Measurements from ENCODE around the gene MCOLN2. TPM values are rescaled to one million over a fixed set of nuclear protein-coding genes. Genes with fewer than 3 reads are reported as not detected.
"Not testable (repeated sequence)": the region's sequence is repeated elsewhere in the genome, so short reads cannot be mapped to it uniquely, and the experiment has no call there.

MCOLN2 gene
- 0.13 TPM for total RNA-seq
- long read RNA-seq, partial matches to known transcripts, result 0 of 1 reads
- long read RNA-seq, other reads (novel, unspliced or antisense), result 1 of 1 reads

DNA sequence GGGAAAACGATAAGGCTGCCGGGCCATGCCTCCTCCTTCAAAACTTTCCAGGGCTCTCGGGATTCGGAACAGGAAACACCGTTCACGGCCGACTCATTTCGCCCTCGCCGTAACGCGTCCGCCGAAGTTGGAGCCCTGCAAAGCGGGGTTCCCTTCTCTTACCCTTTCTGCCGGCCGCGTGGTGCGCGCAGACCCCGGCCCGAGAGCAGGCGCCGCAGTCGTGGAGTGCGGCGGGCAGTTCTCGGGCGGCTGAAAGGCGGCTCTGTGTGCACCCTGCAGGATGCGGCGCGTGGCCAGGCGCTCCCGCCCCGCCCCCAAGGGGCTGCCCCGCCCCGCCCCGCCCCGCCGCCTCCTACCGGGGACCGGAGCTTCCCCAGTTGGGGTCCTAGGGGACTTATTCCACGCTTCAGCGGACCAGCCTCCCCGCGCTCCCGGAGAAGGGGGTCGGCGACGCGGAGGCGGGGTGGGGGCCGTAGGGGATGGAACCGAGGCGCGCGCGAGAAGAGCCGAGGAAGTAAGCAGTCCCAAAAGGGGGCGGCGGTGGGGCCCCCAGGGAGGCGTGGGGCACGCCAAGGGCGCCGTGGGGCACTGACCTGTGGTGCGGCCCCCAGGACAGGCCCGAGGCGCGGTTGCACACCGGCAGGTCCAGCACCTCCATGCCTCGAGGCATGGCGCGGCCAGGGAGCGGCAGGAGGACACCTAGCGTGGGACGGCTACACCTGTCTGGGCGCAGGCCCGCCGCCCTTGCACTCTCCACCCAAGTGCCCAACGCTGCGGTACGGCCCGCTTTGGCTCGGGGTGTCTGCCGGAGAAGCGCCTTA, at the start of gene MCOLN2:
Gene MCOLN2 (minus strand): TSS at position 268 of the 821 bp plus-strand sequence. CDS start 241 bp downstream, at position 27.
- intact Hi-C loops (cut with DNase I), result no loop called here

DNA sequence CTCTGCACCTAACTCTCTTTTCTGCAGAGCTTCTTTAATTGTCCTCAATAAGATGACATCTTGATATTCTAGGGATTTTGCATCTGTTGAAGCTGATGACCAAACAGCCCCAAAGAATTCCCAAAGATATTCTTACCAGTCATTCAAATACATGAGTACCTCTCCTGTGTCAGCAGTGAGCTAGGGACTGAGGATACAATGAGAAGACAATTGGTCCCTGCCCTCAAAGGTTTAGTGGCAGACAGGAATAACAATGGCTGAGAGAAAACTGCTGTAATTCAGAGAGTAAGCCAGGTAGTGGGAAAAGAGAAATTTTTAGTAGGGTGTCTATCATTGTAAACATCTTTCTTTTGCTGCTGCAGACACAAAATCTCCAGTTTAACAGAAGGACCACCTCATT, 45.5 kb upstream of the MCOLN2 start:
- intact Hi-C loops (cut with DNase I), result no loop called here
- no peak for DNase-seq (ENCODE audit: low spot score)

More for the DNA sequence above, at the start of gene MCOLN2:
- DNase-seq (ENCODE audit: low spot score), result no peak

GRCh38 chr1:85041793-85042192, 44.9 kb upstream of the MCOLN2 start:
- DNase-seq (ENCODE audit: low spot score), result no peak
- intact Hi-C loops (cut with DNase I), result no loop called here

GRCh38 chr1:85033221-85033620, 36.3 kb upstream of the MCOLN2 start:
- no peak for DNase-seq (ENCODE audit: low spot score)
- intact Hi-C loops (cut with DNase I), result no loop called here

DNA sequence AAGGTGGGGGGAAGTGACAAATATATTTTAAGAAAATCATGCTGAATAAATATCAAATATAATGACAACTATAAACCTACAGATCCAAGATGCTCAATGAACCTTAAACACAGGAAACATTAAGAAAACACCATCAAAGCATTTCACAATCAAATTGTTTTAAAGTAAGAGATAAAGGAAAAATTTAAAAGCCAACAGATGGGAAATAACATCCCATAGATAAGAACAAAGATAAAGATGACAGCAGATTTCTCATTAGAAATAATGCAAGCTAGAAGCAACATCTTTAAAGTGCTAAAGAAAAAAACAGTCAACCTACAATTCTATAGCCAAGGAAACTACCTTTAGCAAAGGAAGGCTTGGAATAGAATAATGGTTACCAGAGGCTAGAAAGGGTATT, 33.6 kb upstream of the MCOLN2 start:
- intact Hi-C loops (cut with DNase I), result no loop called here
- no peak for DNase-seq (ENCODE audit: low spot score)

- DNase-seq (ENCODE audit: low spot score), result no peak
- intact Hi-C loops (cut with DNase I), result no loop called here
Measured at GRCh38 chr1:85028151-85028550, 31.2 kb upstream of the MCOLN2 start.

- intact Hi-C loops (cut with DNase I), result loop anchor here (2.0 kb wide), 1 partner anchor 83 kb away; no protein-coding TSS in a partner anchor
- DNase-seq (ENCODE audit: low spot score), result no peak
Measured at GRCh38 chr1:85027242-85027983, 30.5 kb upstream of the MCOLN2 start.

DNA sequence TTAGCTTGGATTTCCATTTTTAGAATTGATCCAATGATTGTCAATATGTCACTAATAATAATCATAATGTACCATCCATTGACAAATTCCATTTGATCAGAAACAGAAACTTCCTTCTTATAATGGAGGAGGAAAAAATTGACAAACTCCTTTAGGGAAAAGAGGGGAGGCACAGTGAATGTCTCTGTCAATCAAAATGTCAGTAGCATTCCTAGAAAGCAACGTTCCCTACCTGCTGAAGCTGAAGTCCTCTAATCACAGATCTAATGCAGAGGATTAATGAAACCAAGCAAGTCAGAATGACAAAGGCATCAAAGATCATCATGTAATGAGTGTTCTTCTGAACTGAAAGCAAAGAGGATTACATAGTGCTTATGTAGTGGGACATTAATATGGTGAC, 29.0 kb upstream of the MCOLN2 start:
- intact Hi-C loops (cut with DNase I), result loop anchor here (2.0 kb wide), 1 partner anchor 81 kb away; no protein-coding TSS in a partner anchor
- no peak for DNase-seq (ENCODE audit: low spot score)

DNA sequence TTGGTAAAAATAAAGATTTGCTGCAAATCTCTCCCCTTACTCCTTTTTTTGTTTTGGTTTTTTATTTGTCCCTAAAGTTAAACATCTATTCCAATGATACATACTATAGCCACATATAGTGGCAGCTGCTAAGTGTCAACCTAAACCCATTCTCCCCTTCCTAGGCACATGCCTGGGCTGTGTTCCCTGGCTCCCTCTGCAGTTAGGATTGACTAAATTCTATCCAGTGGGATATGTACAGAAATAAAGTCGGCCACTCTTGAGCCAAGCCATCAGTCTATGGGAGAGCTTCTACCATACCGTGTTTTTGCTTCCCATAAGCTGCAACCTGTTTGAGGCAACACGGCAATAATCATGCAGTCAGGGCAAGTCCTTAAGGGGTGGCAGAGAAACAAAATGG, 27.8 kb upstream of the MCOLN2 start:
- DNase-seq (ENCODE audit: low spot score), result no peak
- intact Hi-C loops (cut with DNase I), result no loop called here

DNA sequence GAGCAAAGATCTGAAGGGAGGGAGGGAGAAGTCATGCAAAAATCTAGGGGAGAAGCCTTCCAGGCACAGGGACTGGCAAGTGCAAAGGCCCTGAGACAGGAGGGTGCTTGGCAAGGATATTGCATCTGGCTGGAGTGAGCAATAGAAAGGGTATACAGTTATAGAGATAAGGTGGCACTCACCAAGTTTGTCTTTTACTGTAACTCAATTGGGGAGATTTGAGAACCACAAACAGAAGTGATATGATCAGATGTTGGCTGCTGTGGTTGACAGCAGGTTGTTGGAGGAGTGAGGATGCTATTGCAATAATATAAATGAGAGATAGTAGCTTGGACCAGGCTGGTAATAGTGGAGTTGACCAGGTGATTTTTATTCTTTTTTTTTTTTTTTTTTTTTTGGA, 25.8 kb upstream of the MCOLN2 start:
- intact Hi-C loops (cut with DNase I), result no loop called here
- DNase-seq (ENCODE audit: low spot score), result no peak

DNA sequence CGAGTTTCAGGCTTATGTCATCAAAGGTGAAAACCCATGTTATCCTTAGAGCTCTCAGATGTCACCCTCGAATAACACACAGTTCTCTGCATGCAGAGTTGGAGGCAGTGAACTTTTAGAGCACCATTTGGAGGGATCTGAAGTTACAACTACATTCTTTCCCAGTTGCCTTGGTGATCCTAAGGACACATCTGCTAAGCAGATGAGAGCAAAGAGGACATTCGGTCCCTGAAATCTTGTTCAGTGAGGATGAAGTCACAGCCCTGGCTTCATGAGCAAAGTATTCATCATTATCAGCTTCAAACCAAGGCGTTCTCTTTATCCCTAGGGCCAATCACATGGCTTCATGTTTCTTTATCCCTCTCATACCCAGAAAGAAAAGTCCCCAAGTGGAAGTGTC, 23.1 kb upstream of the MCOLN2 start:
- intact Hi-C loops (cut with DNase I), result no loop called here
- DNase-seq (ENCODE audit: low spot score), result no peak

DNA sequence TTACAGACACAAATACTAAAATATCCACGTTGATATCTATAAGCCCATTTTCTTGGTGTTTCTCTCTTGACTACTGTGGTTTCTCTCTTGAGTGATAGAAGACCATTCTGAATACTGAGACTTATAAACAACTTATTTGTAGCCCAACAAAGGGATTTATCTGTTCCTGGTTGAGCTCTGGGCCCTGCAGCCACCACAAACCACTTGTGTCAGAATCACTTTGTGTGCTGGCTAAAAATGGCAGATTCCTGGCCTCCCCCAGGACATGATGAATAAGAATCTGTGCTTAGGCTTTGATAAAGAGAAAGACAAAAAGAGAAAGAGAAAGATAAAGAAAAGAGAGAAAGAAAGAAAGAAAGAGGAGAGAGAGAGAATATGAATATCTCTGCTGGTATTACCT, 18.9 kb upstream of the MCOLN2 start:
- no peak for DNase-seq (ENCODE audit: low spot score)
- intact Hi-C loops (cut with DNase I), result no loop called here

- DNase-seq (ENCODE audit: low spot score); intact Hi-C loops (cut with DNase I): not testable (repeated sequence)
Measured at GRCh38 chr1:85005641-85006040, 8.7 kb upstream of the MCOLN2 start.

GRCh38 chr1:85001742-85002141, 4.8 kb upstream of the MCOLN2 start:
- intact Hi-C loops (cut with DNase I), result no loop called here
- DNase-seq (ENCODE audit: low spot score), result no peak

DNA sequence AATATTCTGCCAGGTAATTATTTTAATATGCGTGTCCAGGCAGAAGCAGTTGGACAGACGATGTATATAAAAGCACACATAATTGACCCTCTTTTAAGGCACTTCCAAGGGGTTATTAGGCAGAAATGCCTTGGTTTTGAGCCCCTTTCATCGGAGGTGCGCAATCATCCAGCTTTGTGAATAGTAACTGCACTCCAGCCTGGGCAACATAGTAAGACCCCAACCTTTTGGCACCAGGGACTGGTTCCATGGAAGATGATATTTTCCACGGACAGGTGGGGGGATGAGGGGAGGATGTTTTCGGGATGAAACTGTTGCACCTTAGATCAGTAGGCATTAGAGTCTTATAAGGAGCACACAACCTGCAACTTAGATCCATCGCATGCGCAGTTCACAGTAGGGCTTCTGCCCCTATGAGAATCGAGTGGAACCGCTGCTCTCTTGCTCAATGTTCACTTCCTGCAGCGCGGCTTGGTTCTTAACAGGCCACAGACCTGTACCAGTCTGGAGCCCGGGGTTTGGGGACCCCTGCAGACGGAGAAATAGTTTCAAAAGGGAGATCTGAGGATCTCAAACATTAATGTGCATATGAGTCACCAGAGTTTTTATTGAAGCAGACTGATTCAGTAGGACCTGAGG, 1.8 kb upstream of the MCOLN2 start:
- intact Hi-C loops (cut with DNase I), result no loop called here

DNA sequence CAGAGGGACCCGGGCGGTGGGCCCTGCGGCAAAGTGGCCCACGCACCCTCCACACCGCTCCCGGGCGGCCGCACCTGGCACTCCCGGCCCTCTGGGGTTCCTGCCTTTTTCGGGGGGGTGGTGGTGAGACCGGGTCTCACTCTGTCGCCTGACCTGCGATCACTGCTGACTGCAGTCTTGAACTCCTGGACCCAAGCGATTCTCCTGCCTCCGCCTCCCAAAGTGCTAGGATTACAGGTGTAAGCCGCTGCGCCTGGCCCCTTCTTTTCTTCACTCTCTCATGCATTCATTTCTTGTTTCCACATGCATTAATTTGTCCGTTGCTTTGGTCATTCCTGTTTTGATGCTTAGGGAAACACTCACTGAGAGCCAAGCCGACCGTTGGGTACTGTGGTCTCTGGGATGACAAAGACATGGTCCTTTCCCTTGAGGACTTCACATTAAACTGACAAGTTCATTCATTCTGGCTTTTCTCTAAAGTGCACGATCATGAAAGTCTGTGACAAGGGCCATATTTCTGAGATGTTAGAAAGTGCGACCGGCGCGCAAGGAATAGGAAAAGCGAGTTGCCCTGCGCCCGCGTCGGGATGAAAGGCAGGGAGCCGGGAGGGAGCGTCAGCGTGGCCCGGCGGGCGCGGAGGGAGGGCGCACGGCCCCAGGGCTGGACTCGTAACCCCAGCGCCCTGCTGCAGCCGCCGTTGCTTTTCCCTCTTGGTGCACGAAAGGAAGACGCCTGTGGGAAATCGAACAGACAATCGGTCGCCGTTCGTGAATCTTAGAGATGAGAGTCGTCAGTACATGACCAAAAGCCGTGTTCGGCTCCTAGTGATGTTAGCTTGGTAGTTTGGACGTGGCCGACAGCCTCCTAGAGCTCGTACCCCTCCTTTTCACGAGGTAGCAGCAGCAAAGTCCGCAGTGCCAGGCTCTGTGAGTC, 1.0 kb upstream of the MCOLN2 start:
- intact Hi-C loops (cut with DNase I), result no loop called here
- no peak for DNase-seq (ENCODE audit: low spot score)

More for the DNA sequence above, 1.8 kb upstream of the MCOLN2 start:
- DNase-seq (ENCODE audit: low spot score), result no peak

DNA sequence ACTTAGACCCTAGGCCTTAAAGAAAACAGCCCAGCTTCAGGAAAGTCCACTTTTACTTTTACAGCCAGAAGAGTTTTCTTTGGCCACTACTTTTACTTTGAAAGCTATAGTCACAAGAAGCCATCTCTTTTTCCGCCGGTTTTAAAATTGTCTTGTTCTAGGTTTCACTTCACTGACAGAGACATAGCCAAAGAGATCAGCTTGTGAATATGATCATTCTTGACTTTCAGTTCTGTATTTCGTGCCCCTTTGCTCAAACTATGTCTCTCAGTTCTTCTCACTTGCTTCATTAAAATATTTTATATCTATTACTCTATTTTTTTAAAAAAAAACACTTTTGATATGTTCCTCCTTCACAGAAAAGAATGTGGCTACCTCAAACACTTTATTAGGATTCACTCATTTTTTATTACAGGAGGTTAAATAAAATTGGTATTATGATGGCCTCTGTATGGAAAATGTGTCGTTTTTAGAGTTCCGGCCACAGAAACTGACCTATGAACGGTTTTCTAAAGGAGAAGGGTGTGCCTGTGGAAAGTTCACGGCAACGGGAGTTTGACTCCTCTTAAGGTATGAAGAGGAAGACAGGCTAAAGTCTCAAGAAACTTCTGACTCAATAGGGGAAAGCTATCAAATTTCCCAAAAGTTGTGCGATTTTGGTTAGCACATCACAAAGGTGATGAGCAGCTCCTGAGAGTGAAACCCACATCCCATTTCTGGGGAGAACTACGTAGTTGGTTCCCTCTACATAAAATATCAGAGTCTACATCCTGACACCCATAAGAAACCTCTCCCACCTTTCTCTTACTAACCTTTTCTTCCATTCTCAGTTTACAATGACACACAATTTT, 1.2 kb downstream of the MCOLN2 start:
- intact Hi-C loops (cut with DNase I), result no loop called here
- no peak for DNase-seq (ENCODE audit: low spot score)

Measured in cardiac septum (tissue), 1 donor.